GM19239 (cell line): Measurements from ENCODE around the gene PTGIS.

Experiments used
- DNase-seq: peaks from one replicate; pipeline ENCODE4 v3.0.0; 2011; ENCODE audit warnings: low spot score; ENCODE audit not compliant: insufficient read length
- FAIRE-seq: peaks from 2 replicates; lab custom pipeline; 2011; peaks lifted over from hg19 to GRCh38; lab: Jason Lieb, UNC

The PTGIS gene

GRCh38 chr20:49597825-49598395 is 30.0 kb upstream of the PTGIS start:
- FAIRE-seq (no peak), DNase-seq (no peak)

GRCh38 chr20:49595811-49596561 is 28.0 kb upstream of the PTGIS start:
- FAIRE-seq (no peak), DNase-seq (no peak)

- DNase-seq: no peak
- no peak for FAIRE-seq
Observed at GRCh38 chr20:49595346-49595745, 27.4 kb upstream of the PTGIS start.

- no peak for FAIRE-seq
- no peak for DNase-seq
Observed at GRCh38 chr20:49594931-49595315, 27.0 kb upstream of the PTGIS start.

DNA sequence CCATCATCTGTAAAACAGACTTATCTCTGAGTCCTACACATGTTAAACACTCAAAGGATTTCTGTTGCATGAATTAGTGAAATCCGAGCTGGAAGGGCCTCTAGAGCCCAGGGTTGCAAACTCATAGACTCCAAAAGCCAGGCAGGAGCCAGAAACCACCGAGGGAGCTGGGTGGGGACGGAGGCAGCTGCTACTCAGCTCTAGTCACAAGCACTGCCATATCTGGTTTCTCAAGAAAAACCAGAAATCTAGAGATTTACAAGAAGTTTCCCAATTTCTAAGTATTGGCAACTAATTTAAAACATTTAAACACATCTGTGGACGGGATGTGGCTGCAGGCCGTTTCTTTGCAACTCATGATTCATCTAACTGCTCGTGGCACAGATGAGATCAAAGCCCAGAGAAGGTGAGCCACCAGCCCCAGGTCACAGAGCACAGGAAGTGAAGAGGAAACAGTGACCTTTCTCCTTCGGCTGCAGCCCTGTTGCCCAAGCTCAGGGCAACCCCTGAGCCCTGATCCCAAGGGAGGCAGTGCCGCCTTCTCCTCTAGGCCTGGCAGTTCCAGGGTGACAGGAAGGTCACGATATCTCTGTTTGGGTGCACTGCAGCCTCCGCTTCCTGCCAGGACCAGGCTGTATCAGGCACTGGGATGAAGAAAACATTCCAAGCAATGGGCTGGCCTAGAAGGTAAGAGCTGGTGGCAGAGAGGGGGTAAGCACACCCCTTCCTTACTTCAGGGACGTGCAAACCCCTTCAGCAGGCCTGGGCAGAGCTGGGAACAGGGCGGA is 26.4 kb upstream of the PTGIS start:
- no peak for DNase-seq
- no peak for FAIRE-seq

- DNase-seq (no peak), FAIRE-seq (no peak)
Observed at GRCh38 chr20:49593466-49594142, 25.7 kb upstream of the PTGIS start.

DNA sequence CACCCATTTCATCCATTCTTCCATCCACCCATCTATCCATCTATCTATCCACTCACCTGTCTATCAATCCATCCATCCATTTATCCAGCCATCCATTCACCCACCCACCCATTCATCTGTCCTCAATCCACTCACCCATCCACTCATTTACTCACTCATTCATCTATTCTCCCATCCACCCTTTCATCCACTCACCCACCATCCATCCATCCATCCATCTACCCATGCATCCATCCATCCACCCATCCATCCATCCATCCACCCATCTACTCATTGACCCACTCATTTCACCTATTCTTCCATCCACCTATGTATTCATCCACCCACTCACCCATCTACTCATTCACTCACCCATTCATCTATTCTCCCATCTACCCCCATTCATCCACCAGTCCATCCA is 24.2 kb upstream of the PTGIS start:
- no peak for FAIRE-seq

GRCh38 chr20:49591217-49591865 is 23.4 kb upstream of the PTGIS start:
- DNase-seq (no peak), FAIRE-seq (no peak)

More for the DNA sequence above, 24.2 kb upstream of the PTGIS start:
- no peak for DNase-seq

DNA sequence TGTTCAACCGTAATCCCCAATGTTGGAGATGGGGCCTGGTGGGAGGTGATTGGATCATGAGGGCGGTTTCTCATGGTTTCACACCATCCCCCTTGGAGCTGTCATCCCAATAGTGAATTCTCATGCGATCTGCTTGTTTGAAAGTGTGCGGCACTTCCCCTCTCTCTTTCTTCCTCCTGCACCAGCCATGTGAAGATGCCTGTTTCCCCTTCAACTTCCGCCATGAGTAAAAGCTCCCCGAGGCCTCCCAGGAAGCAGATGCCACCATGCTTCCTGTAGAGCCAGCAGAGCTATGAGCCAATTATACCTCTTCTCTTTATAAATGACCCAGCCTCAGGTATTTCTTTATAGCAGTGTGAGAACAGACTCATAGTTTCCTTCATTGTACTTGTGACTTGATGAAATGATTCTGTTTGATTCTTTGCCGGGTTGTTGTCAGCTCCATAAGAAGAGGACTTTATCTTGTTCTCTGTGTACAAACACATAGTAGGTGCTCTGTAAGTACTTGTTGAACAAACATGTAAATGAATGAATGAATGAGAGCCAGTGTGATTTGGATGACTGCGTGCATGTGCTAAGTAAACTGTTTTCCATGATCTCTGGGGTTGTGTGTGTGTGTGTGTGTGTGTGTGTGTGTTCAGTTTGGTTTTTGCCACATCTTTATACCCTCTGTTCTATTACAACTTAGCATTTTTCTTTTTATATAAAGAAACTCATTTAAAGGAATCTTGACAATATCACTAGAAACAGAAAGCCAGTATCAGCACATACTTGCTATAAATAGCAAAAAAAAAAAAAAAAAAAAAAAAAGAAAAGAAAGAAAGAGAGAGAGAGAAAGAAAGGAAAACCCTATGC is 22.5 kb upstream of the PTGIS start:
- FAIRE-seq (no peak), DNase-seq (no peak)

GRCh38 chr20:49589747-49590146 is 21.8 kb upstream of the PTGIS start:
- FAIRE-seq: no peak

GRCh38 chr20:49587111-49587570 is 19.2 kb upstream of the PTGIS start:
- DNase-seq (no peak), FAIRE-seq (no peak)

More at GRCh38 chr20:49589747-49590146, 21.8 kb upstream of the PTGIS start:
- DNase-seq: no peak

- no peak for FAIRE-seq
Observed at GRCh38 chr20:49585585-49586245, 17.8 kb upstream of the PTGIS start.

GRCh38 chr20:49584418-49585382 is 16.8 kb upstream of the PTGIS start:
- FAIRE-seq: no peak

More at GRCh38 chr20:49585585-49586245, 17.8 kb upstream of the PTGIS start:
- no peak for DNase-seq

GRCh38 chr20:49583669-49584417 is 15.9 kb upstream of the PTGIS start:
- no peak for DNase-seq
- FAIRE-seq: no peak

More at GRCh38 chr20:49584418-49585382, 16.8 kb upstream of the PTGIS start:
- no peak for DNase-seq

GRCh38 chr20:49583343-49583668 is 15.4 kb upstream of the PTGIS start:
- DNase-seq (no peak), FAIRE-seq (no peak)

- FAIRE-seq (no peak), DNase-seq (no peak)
Observed at GRCh38 chr20:49582413-49583334, 14.7 kb upstream of the PTGIS start.
